ENCODE results near the gene CNR2.

The CNR2 gene

GRCh38 chr1:23915466-23915865, 2.3 kb upstream of the CNR2 start:
- no peak for TF ChIP-seq CTCF (IDR thresholded peaks at IDR 0.05; ENCODE audit: control insufficient read depth, extremely low read depth, insufficient read depth)
- H3K4me3 ChIP-seq (ENCODE audit: low read depth, low read length) = no peak overlapping the region
- DNase-seq (ENCODE audit: low read depth) = no peak

- TF ChIP-seq CTCF (IDR thresholded peaks at IDR 0.05; ENCODE audit: control insufficient read depth, extremely low read depth, insufficient read depth) = no peak
- DNase-seq (ENCODE audit: low read depth) = no peak
Observed at GRCh38 chr1:23914921-23915320, 1.8 kb upstream of the CNR2 start.

GRCh38 chr1:23911921-23912320, 1.2 kb downstream of the CNR2 start:
- H3K4me3 ChIP-seq (ENCODE audit: low read depth, low read length) = no peak overlapping the region
- TF ChIP-seq CTCF (IDR thresholded peaks at IDR 0.05; ENCODE audit: control insufficient read depth, extremely low read depth, insufficient read depth) = no peak

More at GRCh38 chr1:23914921-23915320, 1.8 kb upstream of the CNR2 start:
- no peak overlapping the region for H3K4me3 ChIP-seq (ENCODE audit: low read depth, low read length)

GRCh38 chr1:23910553-23911246, 2.5 kb downstream of the CNR2 start:
- no peak for DNase-seq (ENCODE audit: low read depth)
- no peak for TF ChIP-seq CTCF (IDR thresholded peaks at IDR 0.05; ENCODE audit: control insufficient read depth, extremely low read depth, insufficient read depth)
- H3K4me3 ChIP-seq (ENCODE audit: low read depth, low read length) = no peak overlapping the region

More at GRCh38 chr1:23911921-23912320, 1.2 kb downstream of the CNR2 start:
- DNase-seq (ENCODE audit: low read depth) = no peak

- DNase-seq (ENCODE audit: low read depth) = no peak
- TF ChIP-seq CTCF (IDR thresholded peaks at IDR 0.05; ENCODE audit: control insufficient read depth, extremely low read depth, insufficient read depth) = no peak
- H3K4me3 ChIP-seq (ENCODE audit: low read depth, low read length) = no peak overlapping the region
Observed at GRCh38 chr1:23910144-23910543, 3.0 kb downstream of the CNR2 start.

GRCh38 chr1:23909412-23909811, 3.8 kb downstream of the CNR2 start:
- no peak overlapping the region for H3K4me3 ChIP-seq (ENCODE audit: low read depth, low read length)
- TF ChIP-seq CTCF (IDR thresholded peaks at IDR 0.05; ENCODE audit: control insufficient read depth, extremely low read depth, insufficient read depth) = no peak
- DNase-seq (ENCODE audit: low read depth) = no peak

Data from LNCaP clone FGC (cell line).